Activated CD4-positive, CD25-positive, alpha-beta regulatory T cell treated with anti-CD3 and anti-CD28 coated beads, Interleukin-2, amount 50 U/mL, for 24 hours (primary cell): Measurements from ENCODE around the gene ARHGAP40.

Experiments
- ATAC-seq, 2 donors: fragments of 150-1000 bp; cut with Tn5 transposase; one replicate each; pipeline ENCODE4 v1.10.0; 2021; ENCODE audit warnings: mild to moderate bottlenecking in 1 of 2, moderate library complexity in 1 of 2

The ARHGAP40 gene

GRCh38 chr20:38685853-38686473 is 84.4 kb downstream of the ARHGAP40 start:
- ATAC-seq: no peak

GRCh38 chr20:38692436-38693411 is 91.1 kb downstream of the ARHGAP40 start:
- ATAC-seq: no peak

DNA sequence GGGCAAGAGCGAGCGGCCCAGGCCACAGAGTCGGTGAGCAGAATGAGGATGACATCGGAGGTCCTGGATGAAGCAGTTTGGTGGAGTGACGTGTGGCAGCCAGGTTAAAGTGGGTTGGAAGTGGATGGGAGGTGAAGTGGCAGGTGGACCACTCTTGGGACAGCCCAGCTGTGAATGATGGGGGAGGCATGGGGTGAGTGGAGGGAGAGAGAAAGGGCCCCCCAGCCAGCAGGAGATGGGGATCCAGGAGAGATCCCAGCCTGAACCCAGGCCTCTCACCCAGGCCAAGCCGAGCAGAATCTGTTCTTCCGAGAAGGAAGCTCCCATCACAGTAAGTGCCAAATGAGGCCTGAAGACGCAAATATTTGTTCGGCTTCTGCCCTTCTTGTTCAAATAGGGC is 95.7 kb downstream of the ARHGAP40 start:
- no peak for ATAC-seq

- ATAC-seq: no peak
Measured at GRCh38 chr20:38698541-38698940, 96.9 kb downstream of the ARHGAP40 start.

DNA sequence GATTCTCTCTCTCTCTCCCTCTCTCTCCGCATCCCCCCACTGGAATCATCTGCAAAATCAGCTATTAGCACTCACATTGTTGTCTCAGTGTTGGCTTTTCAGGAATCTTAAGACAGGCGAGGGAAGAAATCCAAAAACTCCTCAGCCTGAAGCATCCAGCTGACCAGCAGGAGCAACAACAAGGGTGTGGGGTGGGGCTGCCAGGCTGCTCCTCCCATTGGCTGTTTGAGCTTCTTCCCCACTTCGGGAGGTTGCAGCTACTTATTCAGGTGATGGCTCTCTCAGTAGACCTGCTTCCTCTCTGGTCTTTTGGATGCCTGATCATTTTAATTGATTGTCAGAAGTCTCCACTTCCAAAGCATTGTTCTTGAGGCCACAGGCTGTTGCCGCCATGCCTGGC is 98.5 kb downstream of the ARHGAP40 start:
- no peak for ATAC-seq
